K562 (cell line): ENCODE measurements around the gene PLD3. TPM values are rescaled to one million over a fixed set of nuclear protein-coding genes. Genes with fewer than 3 reads are reported as not detected.
A peak's percentile ranks its signal among the peaks of the same experiment; 100 is the strongest.

Experiments used
- C11orf30 ChIP-seq: fragments of 450-650 bp; IDR thresholded peaks from 2 replicates; pipeline ENCODE4 v1.6.1; 2016; ENCODE audit warnings: low read depth, mild to moderate bottlenecking
- E2F6 ChIP-seq, 2 experiments: IDR thresholded peaks; 2 replicates each; pipeline ENCODE4 v1.6.1; 2011; ENCODE audit warnings: borderline replicate concordance in 1 of 2, control low read depth in 1 of 2, low read depth in 1 of 2, low read length in 1 of 2, mild to moderate bottlenecking in 1 of 2, mixed read lengths in 1 of 2, moderate library complexity in 1 of 2; ENCODE audit not compliant: insufficient read depth in 1 of 2, insufficient read length in 1 of 2, poor library complexity in 1 of 2, severe bottlenecking in 1 of 2; ENCODE audit errors: extremely low read depth in 1 of 2
- GTF2E2 ChIP-seq: fragments of 200-800 bp; sonication (Bioruptor generic); IDR thresholded peaks from 2 replicates; pipeline ENCODE4 v1.6.1; 2016; ENCODE audit warnings: missing genetic modification characterization, missing compliant biosample characterization
- KDM2B ChIP-seq: fragments of 250-450 bp; sonication (Bioruptor Pico); IDR thresholded peaks from 2 replicates; pipeline ENCODE4 v1.8.0; 2021; ENCODE audit warnings: mild to moderate bottlenecking, moderate library complexity
- KDM4B ChIP-seq, 2 experiments: fragments of 450-650 bp in 1 of 2; sonication (generic) in 1 of 2; IDR thresholded peaks; 2 replicates each; pipeline ENCODE4 v1.6.1; 2016 to 2017; ENCODE audit warnings: borderline replicate concordance in 2 of 2, antibody characterized with exemption in 1 of 2, low read depth in 1 of 2, mild to moderate bottlenecking in 1 of 2
- L3MBTL2 ChIP-seq: fragments of 450-650 bp; IDR thresholded peaks from 2 replicates; pipeline ENCODE4 v1.6.1; 2016; ENCODE audit warnings: mild to moderate bottlenecking, moderate library complexity
- MXI1 ChIP-seq: IDR thresholded peaks from 2 replicates; pipeline ENCODE4 v1.6.1; 2011; ENCODE audit warnings: low read depth, mild to moderate bottlenecking, improper control_type of control experiment, low read length
- NFATC3 ChIP-seq: fragments of 450-650 bp; IDR thresholded peaks from 2 replicates; pipeline ENCODE4 v1.6.1; 2017; ENCODE audit warnings: mild to moderate bottlenecking
- NR0B1 ChIP-seq: fragments of 450-650 bp; IDR thresholded peaks from one replicate; pipeline ENCODE4 v1.6.1; 2018; ENCODE audit warnings: mild to moderate bottlenecking, moderate library complexity; ENCODE audit not compliant: partially characterized antibody
- RAD21 ChIP-seq, 2 experiments: fragments of 250-450 bp in 1 of 2; fragments of 450-650 bp in 1 of 2; sonication (Bioruptor Pico) in 1 of 2; formaldehyde crosslinking in 1 of 2; IDR thresholded peaks in 1 of 2; conservative IDR thresholded peaks in 1 of 2; 2 replicates each; pipeline versions ENCODE4 v1.4.0 to v1.8.0; 2020 to 2022; ENCODE audit warnings: mild to moderate bottlenecking in 2 of 2, moderate library complexity in 1 of 2
- RUNX1 ChIP-seq: sonication (generic); IDR thresholded peaks from 2 replicates; pipeline ENCODE4 v1.6.1; 2016; ENCODE audit warnings: antibody characterized with exemption, low read depth
- THRAP3 ChIP-seq: fragments of 450-650 bp; IDR thresholded peaks from 2 replicates; pipeline ENCODE4 v1.6.1; 2016; ENCODE audit warnings: mild to moderate bottlenecking, inconsistent platforms, borderline replicate concordance
- ZBTB1 ChIP-seq: sonication (generic); formaldehyde crosslinking; IDR thresholded peaks from 2 replicates; pipeline ENCODE4 v1.8.1; 2023; ENCODE audit warnings: missing genetic modification reagents, low read depth, mild to moderate bottlenecking, borderline replicate concordance
- ZNF217 ChIP-seq: sonication (generic); formaldehyde crosslinking; IDR thresholded peaks from 2 replicates; pipeline ENCODE4 v1.8.0; 2022; ENCODE audit warnings: mild to moderate bottlenecking, missing genetic modification reagents
- ZNF318 ChIP-seq, 2 experiments: fragments of 450-650 bp; IDR thresholded peaks; 2 replicates each; pipeline ENCODE4 v1.6.1; 2016; ENCODE audit warnings: mild to moderate bottlenecking in 2 of 2, borderline replicate concordance in 1 of 2, low read depth in 1 of 2, moderate library complexity in 1 of 2
- polyA plus RNA-seq, 8 experiments: library from polyadenylated mRNA; depleted of rRNA in 4 of 8; stranded (reverse) in 5 of 8; unstranded in 3 of 8; fragments of >200 nt; fragmentation: Nextera tagmentation in 2 of 8; fragmentation: Illumina TruSeq in 1 of 8; extraction: Ambion mirVana in 2 of 8; extraction: Trizol in 1 of 8; gene quantifications; 2 replicates each; pipeline versions ENCODE4 v1.2.1 to v1.2.3, GENCODE V29; 2011 to 2014; ENCODE audit warnings: inconsistent platforms in 1 of 8, missing spikeins in 1 of 8
- total RNA-seq, 7 experiments: library from RNA; depleted of rRNA in 6 of 7; stranded (reverse); fragments of >200 nt in 6 of 7; fragmentation: Illumina TruSeq in 2 of 7; extraction: Trizol in 2 of 7; gene quantifications; 2 replicates each; pipeline versions ENCODE4 v1.2.1 to v1.2.3, GENCODE V29; 2011 to 2021; ENCODE audit warnings: low replicate concordance in 1 of 7

Gene PLD3
- total and polyA plus RNA-seq, 9 of the 15 experiments (the other 6 are each of a cell fraction or from before 2014, with no cell fraction given) = 2.3 to 128 (median 72.7) TPM

- TF ChIP-seq E2F6 (IDR thresholded peaks at IDR 0.05; ENCODE audit: borderline replicate concordance in 1 of 2, extremely low read depth in 1 of 2, insufficient read depth in 1 of 2, insufficient read length in 1 of 2, low read depth in 1 of 2, low read length in 1 of 2, poor library complexity in 1 of 2, severe bottlenecking in 1 of 2) (peak in 1 of 2 experiments; percentile 79), THRAP3 (no peak), RUNX1 (no peak), GTF2E2 (tag) (0 out of 2 replicates have a peak, but pooled peaks have one; percentile 33), L3MBTL2 (peak; percentile 73), ZNF318 (IDR thresholded peaks at IDR 0.05; ENCODE audit: borderline replicate concordance in 1 of 2, low read depth in 1 of 2) (no peak), NFATC3 (no peak), C11orf30 (no peak), RAD21 (CRISPR knock-in tag; conservative IDR thresholded peaks at IDR 0.05 in 1 of 2, IDR thresholded peaks at IDR 0.05 in 1 of 2) (peak; percentile 72 to 80), KDM4B (IDR thresholded peaks at IDR 0.05; ENCODE audit: borderline replicate concordance in 2 of 2, low read depth in 1 of 2) (no peak), NR0B1 (no peak), KDM2B (no peak), ZBTB1 (CRISPR knock-in tag) (peak; percentile 80; the same call in 1 of the 2 replicates), ZNF217 (no peak), MXI1 (0 out of 2 replicates have a peak, but pooled peaks have one; percentile 44)
These were observed 72.6 kb downstream of the PLD3 start (continued) for GRCh38 chr19:40420766-40421765.
